Measurements from ENCODE around the gene UGT1A5. TPM values are rescaled to one million over a fixed set of nuclear protein-coding genes. Genes with fewer than 3 reads are reported as not detected.

The UGT1A5 gene
- total and polyA plus RNA-seq, 2 of the 8 experiments (the other 6 are each of a cell fraction or from before 2014, with no cell fraction given): not detected

DNA sequence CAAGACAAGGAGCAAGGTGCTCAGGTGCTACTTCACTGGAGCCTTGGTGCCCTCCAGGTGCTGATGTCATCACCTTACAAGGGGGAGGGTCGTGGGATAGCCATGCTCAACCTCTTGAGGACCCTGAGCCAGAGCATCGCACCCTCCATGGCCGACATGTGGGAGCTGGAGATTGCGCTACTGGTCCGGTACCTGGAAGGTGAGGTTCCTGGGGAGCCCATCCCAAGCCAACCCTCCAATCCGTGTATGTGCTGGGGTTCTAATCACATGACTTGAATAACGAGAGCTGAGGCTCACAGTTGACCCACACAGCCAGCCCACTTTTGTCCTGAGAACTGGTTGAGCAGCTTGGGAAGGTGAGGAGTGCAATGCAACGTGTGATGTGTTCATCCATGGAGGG, 91.3 kb downstream of the UGT1A5 start:
- Histone ChIP-seq H3K14ac (ENCODE audit: insufficient read length) (no peak overlapping the region), H2BK20ac (ENCODE audit: low read length) (no peak overlapping the region), H4K5ac (ENCODE audit: insufficient read length, low read depth, low read length) (no peak overlapping the region), H3K23me2 (ENCODE audit: low read depth, low read length) (no peaks in the 10 kb centered on the region), H3K4me2 (ENCODE audit: insufficient read depth in 1 of 2, low read depth in 2 of 2, low read length in 2 of 2) (no peak overlapping the region), H3K79me2 (ENCODE audit: control insufficient read depth in 1 of 2, insufficient read depth in 2 of 2, low read length in 2 of 2) (no peaks in the 10 kb centered on the region), H3K4me3 (ENCODE audit: extremely low read depth in 1 of 4, insufficient read depth in 2 of 4, low read depth in 3 of 4, low read length in 4 of 4) (no peak overlapping the region), H3K18ac (ENCODE audit: extremely low read depth, low read length) (no peak overlapping the region), H3K27me3 (replicated peaks in 1 of 4; ENCODE audit: control insufficient read depth in 3 of 4, extremely low read depth in 1 of 4, insufficient read depth in 3 of 4, low read length in 3 of 4) (no peaks in the 10 kb centered on the region), H3K56ac (replicated peaks; ENCODE audit: insufficient read length, low read depth, low read length) (no peak overlapping the region), H3K4me1 (replicated peaks in 1 of 4; ENCODE audit: control insufficient read depth in 3 of 4, insufficient read depth in 4 of 4, low read length in 3 of 4) (no peaks in the 10 kb centered on the region), H3K36me3 (ENCODE audit: control insufficient read depth in 2 of 4, insufficient read depth in 4 of 4, low read length in 3 of 4) (no peaks in the 10 kb centered on the region), H2AFZ (ENCODE audit: low read length) (no peak overlapping the region), H4K91ac (replicated peaks; ENCODE audit: insufficient read length, low read length) (no peak overlapping the region), H2BK12ac (ENCODE audit: low read depth, low read length) (no peak overlapping the region), H3K9ac (replicated peaks in 1 of 4; ENCODE audit: extremely low read depth in 1 of 4, low read depth in 3 of 4, low read length in 3 of 4) (no peak overlapping the region), H2BK5ac (ENCODE audit: low read depth, low read length) (no peak overlapping the region), H3K23ac (ENCODE audit: insufficient read length) (no peak overlapping the region), H3K9me3 (ENCODE audit: insufficient read depth in 2 of 2, low read depth in 1 of 2, low read length in 1 of 2) (peaks cover 0 to 4% of the 10 kb centered on the region in 2 experiments; a peak in 3 of 4 replicates), H3K79me1 (ENCODE audit: low read depth, low read length) (no peaks in the 10 kb centered on the region), H4K8ac (ENCODE audit: extremely low read depth, insufficient read depth, low read length) (no peak overlapping the region), H3K4ac (replicated peaks; ENCODE audit: insufficient read length, low read depth, low read length) (no peak overlapping the region), H4K20me1 (replicated peaks in 1 of 2; ENCODE audit: control insufficient read depth in 1 of 2, insufficient read depth in 2 of 2, low read length in 2 of 2) (no peaks in the 10 kb centered on the region), H2BK120ac (replicated peaks; ENCODE audit: low read depth, low read length) (no peak overlapping the region), H3K27ac (ENCODE audit: low read depth, low read length) (no peak overlapping the region), H2BK15ac (ENCODE audit: low read length) (no peak overlapping the region), H2AK5ac (ENCODE audit: low read depth, low read length) (no peak overlapping the region)
- WGBS, 2 experiments (ENCODE audit: extremely low coverage in 1 of 2, insufficient coverage in 1 of 2, insufficient read length in 1 of 2, insufficient replicate concordance in 2 of 2, low coverage in 1 of 2, low lambda C conversion rate in 2 of 2, missing lambda C conversion rate in 1 of 2): 75% methylated on average over 8 of the region's 8 CpGs; no CpG with 5 or more reads in 1 of the 2 experiments
- FAIRE-seq (no peak), DNase-seq (ENCODE audit: low read depth in 1 of 2, low spot score in 2 of 2) (peak in 1 of 2 experiments; percentile 2)
- ChIA-PET CTCF (ENCODE audit: partially characterized antibody) (interaction anchor here (1.3 kb wide), 1 partner anchor 17 kb away, joined by 3 read pairs; no protein-coding TSS in a partner anchor), POLR2A (ENCODE audit: partially characterized antibody) (no interaction called here)
- TF ChIP-seq BRCA1 (IDR thresholded peaks at IDR 0.05; ENCODE audit: low read depth, low read length) (no peak), ZNF274 (IDR thresholded peaks at IDR 0.05; ENCODE audit: borderline replicate concordance, extremely low read depth, low read length) (no peak), CBX8 (IDR thresholded peaks at IDR 0.05; ENCODE audit: borderline replicate concordance, low read depth, low read length) (no peak), ASH2L (IDR thresholded peaks at IDR 0.05; ENCODE audit: low read length) (no peak), BACH1 (IDR thresholded peaks at IDR 0.05; ENCODE audit: low read length) (no peak), SAP30 (IDR thresholded peaks at IDR 0.05; ENCODE audit: insufficient read depth, insufficient replicate concordance, low read length) (no peak), EGR1 (IDR thresholded peaks at IDR 0.05; ENCODE audit: borderline replicate concordance, low read depth, low read length) (no peak), TBP (IDR thresholded peaks at IDR 0.05; ENCODE audit: low read depth, low read length) (no peak), FOSL1 (IDR thresholded peaks at IDR 0.05; ENCODE audit: insufficient read depth, low read depth, low read length) (no peak), RAD21 (IDR thresholded peaks at IDR 0.05 in 1 of 2, conservative IDR thresholded peaks at IDR 0.05 in 1 of 2; ENCODE audit: low read depth in 2 of 2, low read length in 2 of 2) (no peak), HDAC2 (IDR thresholded peaks at IDR 0.05; ENCODE audit: borderline replicate concordance in 1 of 2, low read depth in 2 of 2, low read length in 2 of 2) (no peak)
- TF ChIP-seq, protein P1, sequence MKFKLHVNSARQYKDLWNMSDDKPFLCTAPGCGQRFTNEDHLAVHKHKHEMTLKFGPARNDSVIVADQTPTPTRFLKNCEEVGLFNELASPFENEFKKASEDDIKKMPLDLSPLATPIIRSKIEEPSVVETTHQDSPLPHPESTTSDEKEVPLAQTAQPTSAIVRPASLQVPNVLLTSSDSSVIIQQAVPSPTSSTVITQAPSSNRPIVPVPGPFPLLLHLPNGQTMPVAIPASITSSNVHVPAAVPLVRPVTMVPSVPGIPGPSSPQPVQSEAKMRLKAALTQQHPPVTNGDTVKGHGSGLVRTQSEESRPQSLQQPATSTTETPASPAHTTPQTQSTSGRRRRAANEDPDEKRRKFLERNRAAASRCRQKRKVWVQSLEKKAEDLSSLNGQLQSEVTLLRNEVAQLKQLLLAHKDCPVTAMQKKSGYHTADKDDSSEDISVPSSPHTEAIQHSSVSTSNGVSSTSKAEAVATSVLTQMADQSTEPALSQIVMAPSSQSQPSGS (IDR thresholded peaks at IDR 0.05; ENCODE audit: low read length): no peak

Data from H1 (cell line).